NCI-H226 (cell line): ENCODE results near the gene DUT.
A peak's percentile ranks its signal among the peaks of the same experiment; 100 is the strongest.

Source experiments
- DNase-seq: peaks from one replicate; pipeline ENCODE4 v3.0.0-alpha.2; 2015

The DUT gene

GRCh38 chr15:48371961-48372360 is 40.7 kb downstream of the DUT start:
- no peak for DNase-seq

- DNase-seq, result peak; percentile 98
Observed at GRCh38 chr15:48373821-48374451, 42.7 kb downstream of the DUT start.

DNA sequence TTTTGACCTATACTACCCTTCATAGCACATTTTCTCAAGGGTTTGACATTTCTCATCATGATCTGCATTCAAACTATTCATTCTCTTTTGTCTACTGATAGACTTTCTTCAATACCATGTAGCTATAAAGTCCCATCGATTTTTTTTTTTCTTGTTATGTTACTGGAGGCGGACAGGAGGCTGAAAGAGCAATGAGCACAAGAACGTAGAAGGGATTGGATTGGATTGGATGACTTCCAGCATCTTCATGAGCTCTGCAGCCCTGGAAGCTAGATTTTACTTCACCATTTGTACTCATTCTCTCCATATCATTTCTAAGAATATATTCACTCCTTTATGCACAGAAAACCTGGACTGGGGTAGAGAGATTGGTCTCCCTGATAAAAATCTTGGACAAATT is 43.2 kb downstream of the DUT start:
- peak; percentile 29 for DNase-seq

DNA sequence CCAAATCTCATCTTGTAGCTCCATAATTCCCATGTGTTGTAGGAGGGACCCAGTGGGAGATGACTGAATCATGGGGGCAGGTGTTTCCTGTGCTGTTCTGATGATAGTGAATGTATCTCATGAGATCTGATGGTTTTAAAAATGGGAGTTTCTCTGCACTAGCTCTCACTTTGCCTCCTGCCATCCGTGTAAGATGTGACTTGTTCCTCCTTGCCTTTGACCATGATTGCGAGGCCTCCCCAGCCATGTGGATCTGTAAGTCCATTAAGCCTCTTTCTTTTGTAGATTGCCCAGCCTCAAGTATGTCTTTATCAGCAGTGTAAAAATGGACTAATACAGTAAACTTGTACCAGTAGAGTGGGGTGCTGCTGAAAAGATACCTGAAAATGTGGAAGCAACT is 44.5 kb downstream of the DUT start:
- no peak for DNase-seq

DNA sequence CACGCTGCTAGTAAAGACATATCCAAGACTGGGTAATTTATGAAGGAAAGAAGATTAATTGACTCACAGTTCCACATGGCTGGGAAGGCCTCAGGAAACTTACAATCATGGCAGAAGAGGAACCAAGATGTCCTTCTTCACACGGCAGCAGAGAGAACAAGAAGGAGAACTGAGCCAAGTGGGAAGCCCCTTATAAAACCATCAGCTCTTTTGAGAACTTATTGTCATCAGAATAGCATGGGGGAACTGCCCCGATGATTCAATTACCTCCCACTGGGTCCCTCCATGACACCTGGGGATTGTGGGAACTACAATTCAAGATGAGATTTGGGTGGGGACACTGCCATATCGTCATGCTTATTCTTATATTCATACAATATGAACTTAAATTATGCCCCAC is 49.0 kb downstream of the DUT start:
- no peak for DNase-seq

GRCh38 chr15:48381861-48382260 is 50.6 kb downstream of the DUT start:
- DNase-seq, result no peak

GRCh38 chr15:48383031-48383430 is 51.8 kb downstream of the DUT start:
- no peak for DNase-seq

GRCh38 chr15:48384616-48385015 is 53.4 kb downstream of the DUT start:
- no peak for DNase-seq

GRCh38 chr15:48385031-48385830 is 54.0 kb downstream of the DUT start:
- no peak for DNase-seq

DNA sequence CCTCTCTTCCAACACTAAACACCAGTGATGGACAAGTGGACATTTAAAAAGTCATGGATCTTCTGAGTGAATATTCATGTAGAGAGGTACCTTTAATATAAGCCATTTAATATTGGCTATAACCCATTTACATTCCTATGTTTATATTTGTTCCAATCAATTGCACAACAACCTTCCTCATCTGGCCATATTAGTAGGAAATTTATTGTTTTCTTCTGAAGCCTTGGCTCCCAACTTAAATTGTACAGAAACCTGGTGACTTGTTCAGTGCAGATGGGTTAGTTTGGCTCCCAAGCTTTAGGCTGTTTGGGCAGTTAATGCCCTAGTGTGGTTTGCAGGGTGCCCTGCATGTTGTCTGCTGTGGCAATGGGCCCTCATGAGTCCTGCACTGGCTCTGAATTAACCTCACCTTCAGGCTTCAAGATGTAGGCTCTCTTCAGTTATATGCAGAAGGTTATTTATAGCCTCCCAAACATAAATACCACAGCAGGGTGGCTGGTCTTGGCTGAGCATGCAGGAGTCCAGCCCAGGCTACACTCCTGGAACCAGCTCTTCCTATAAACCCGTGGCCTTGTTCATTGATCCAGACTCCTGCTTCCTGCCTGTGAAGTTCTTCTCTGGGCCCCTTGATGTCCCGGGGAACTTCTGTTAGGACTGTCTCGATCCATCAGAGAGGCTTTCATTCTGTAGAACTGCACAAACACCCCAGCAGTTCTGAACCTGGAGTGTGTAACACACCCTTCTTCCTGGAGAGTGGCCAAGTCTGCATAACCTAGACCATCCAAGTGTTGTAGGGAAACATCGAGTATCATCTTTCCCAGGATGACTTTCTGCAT is 57.0 kb downstream of the DUT start:
- DNase-seq, result no peak

DNA sequence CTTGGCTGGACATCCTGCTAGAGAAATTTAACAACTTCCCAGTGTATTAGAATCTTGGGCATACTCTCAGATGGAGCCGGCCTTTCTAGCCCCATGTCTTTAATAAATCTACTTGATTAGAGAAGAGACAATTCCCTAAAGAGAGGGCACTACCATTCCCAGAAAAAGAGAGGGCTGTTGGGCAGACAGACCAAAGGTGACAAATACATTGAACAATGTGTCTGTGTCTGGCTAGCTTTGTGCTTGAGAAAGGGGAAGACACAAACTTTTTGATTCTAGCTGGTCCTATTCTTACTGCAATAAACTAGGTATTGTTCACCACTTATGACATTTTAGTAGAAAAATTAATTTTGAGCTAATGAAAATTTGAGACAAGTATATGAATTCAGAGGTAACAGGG is 57.7 kb downstream of the DUT start:
- DNase-seq, result no peak

- peak; percentile 48 for DNase-seq
Observed at GRCh38 chr15:48389691-48390143, 58.5 kb downstream of the DUT start.

DNA sequence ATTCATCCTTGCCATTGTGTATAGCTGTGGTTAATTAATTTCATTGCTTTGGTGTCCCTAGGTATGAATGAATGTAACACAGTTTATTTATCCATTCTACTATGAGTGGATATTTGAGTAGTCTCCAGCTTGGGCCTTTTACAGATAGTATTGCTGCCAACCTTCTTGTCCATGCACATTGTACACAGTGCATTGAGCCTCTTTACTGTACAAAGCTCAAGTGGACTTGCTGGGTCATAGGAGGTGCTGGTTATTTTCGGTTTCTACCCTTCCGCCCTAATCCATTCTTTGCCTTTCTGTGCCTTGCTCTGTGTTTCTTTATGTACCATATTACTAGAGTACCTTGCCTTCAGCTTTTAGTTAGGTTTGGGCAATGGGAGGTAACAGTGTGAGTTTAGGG is 60.7 kb downstream of the DUT start:
- DNase-seq, result no peak

- no peak for DNase-seq
Observed at GRCh38 chr15:48392356-48392755, 61.1 kb downstream of the DUT start.
